T-helper 2 cell treated with Interferon-gamma antibody and Interleukin-4, amounts not matched to agents 100 ng/mL and 5 ng/mL, for 36 hours (primary cell): ENCODE results near the gene DHDH. TPM values are rescaled to one million over a fixed set of nuclear protein-coding genes. Genes with fewer than 3 reads are reported as not detected.

Source experiments
- intact Hi-C: fragments of 100-400 bp; cut with micrococcal nuclease; formaldehyde crosslinking; loops from one replicate; pipeline ENCODE4 v1.15.1; 2023
- total RNA-seq: library from RNA; stranded (reverse); gene quantifications from 2 replicates; pipeline ENCODE4 v1.2.3, GENCODE V29; 2022

The DHDH gene
- total RNA-seq, 1 donor from 2014 or later, result 0.52 TPM

DNA sequence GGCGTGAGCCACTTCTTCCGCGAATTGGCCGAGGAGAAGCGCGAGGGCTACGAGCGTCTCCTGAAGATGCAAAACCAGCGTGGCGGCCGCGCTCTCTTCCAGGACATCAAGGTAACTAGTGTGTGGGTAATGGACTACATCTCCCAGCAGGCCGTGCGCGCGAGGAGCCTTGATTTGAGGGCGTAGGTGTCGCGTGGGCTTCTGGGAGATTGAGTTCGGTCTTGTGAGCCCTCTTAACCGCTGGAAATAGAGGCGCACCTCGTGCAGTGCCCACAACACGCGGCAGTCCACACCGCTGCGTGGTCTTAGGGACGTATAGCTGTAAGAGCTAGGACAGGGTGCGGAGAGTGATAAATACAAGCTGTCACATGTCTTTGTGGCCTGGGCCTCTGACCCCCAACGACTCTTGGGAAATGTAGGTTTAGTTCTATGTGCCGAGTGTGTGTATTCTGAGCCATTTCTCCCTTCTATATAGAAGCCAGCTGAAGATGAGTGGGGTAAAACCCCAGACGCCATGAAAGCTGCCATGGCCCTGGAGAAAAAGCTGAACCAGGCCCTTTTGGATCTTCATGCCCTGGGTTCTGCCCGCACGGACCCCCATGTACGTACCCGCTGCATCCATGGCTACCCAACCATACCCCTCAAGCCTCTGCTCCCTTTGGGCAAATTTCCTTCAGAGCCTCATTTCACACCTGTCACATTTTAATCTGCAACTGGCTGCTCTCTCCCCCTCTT lies 32.5 kb downstream of the DHDH start:
- intact Hi-C loops, result loop anchor here (1.0 to 10.0 kb wide), 5 partner anchors 12 to 331 kb away; partner anchors contain the start of genes BAX, DBP, GYS1 and NUCB1

DNA sequence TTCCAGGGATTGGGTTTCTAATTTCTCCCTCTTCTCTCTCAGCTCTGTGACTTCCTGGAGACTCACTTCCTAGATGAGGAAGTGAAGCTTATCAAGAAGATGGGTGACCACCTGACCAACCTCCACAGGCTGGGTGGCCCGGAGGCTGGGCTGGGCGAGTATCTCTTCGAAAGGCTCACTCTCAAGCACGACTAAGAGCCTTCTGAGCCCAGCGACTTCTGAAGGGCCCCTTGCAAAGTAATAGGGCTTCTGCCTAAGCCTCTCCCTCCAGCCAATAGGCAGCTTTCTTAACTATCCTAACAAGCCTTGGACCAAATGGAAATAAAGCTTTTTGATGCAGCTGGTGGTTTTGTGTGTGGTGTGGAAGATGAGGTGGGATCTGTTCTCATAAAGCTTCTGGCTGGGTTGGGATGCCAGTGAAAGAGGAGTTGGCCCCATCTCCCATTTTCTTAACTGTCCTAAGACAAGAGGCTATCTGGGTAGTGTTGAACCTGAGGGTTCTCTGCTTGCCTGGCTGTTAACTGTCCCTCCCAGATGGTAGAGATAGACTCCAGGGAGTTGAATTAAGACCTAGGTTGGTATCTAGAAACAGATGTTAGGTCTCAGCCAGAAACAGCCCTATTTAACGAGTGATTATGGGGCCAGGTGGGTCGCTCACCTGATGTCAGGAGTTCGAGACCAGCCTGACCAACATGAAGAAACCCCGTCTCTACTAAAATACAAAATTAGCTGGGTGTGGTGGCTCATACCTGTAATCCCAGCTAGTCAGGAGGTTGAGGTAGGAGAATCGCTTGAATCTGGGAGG lies 33.2 kb downstream of the DHDH start:
- intact Hi-C loops, result loop anchor here (10.0 kb wide), 1 partner anchor 332 kb away; the partner anchor contains the start of gene DBP

DNA sequence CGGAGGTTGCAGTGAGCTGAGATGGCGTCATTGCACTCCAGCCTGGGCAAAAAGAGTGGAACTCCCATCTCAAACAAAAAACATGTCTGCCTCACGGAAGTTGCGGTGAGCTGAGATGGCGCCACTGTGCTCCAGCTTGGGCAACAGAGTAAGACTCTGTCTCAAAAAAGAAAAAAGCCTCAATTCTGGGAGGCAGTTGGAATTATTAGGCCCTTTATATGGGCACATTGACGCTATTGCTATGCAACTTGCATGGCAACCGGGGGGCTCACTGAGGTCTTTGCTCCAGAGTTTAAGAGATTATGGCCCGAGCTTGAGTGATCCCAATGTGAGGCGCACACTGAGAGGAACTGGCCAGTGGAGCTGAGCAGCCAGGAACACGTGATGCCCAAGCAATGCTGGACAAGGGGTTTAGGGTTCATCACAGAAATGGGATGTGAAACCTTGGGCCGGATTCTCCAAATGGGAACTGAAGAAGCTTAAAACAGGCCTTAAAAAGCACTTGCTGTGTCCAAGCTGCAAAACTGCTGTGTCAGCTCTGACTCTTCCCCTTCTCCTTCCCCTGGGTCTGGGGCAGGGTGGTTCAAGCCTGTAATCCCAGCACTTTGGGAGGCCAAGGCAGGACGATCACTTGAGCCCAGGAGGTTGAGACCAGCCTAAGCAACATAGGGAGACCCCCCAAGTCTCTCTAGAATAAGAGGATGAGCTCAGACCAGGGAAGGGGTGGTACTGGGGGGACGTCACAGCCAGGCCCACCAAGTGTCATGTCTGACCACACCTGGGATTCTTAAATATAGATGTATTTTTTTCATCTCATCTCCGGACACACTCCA lies 34.1 kb downstream of the DHDH start:
- intact Hi-C loops, result loop anchor here (10.0 kb wide), 1 partner anchor 333 kb away; the partner anchor contains the start of gene DBP

DNA sequence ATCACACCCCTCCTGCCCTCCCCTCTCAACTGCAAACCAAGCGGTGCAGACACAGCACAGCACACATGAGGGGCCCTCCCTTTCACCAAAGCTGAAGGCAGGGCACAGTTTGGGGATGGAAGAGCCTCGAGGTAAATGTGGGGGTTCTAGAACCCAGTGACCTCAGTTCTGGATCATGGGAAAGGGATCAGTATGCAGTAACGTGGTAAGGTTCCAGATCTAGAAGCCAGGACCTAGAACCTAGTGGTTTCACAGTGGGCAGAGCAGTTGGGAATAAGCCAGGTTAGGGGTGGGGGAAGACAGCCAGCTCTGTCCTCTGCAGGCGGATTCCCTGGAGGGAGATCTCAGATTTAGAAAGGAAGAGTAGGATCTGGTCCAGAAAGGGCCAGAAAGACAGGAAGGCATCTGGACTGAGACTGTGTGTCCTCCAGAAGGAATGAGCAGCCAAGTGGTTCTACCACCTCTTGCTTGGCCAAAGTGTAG lies 34.7 kb downstream of the DHDH start:
- intact Hi-C loops, result loop anchor here (10.0 kb wide), 1 partner anchor 333 kb away; the partner anchor contains the start of gene DBP

DNA sequence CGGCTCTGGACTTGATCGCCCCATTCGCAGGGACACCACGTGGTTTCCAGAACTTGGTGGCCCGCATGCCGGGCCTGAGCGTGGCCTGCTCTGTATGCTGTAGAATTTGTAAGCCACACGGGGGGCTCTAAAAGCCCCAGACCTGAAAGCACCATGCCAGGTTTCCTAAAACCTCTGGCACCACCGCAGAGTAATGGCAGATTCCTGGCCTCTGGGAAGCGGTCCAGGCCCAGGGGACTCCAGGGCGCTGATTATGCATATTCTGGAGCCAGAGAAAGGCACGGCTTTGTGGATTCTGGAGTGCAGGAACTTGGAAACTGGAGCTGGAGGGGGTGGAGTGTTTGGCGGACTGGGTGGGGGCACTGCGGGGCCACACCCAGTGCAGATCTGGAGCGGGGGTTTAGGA lies 35.3 kb downstream of the DHDH start:
- intact Hi-C loops, result loop anchor here (10.0 kb wide), 1 partner anchor 334 kb away; the partner anchor contains the start of gene DBP

- intact Hi-C loops, result loop anchor here (2.0 to 10.0 kb wide), 2 partner anchors 175 to 335 kb away; partner anchors contain the start of gene DBP
Measured at GRCh38 chr19:48969276-48970138, 36.0 kb downstream of the DHDH start.

GRCh38 chr19:48970139-48970766 lies 36.8 kb downstream of the DHDH start:
- intact Hi-C loops, result loop anchor here (2.0 kb wide), 1 partner anchor 175 kb away; no protein-coding TSS in a partner anchor

- intact Hi-C loops, result loop anchor here (2.0 kb wide), 1 partner anchor 176 kb away; no protein-coding TSS in a partner anchor
Measured at GRCh38 chr19:48970923-48971395, 37.5 kb downstream of the DHDH start.

GRCh38 chr19:48975947-48976847 lies 42.7 kb downstream of the DHDH start:
- intact Hi-C loops, result no loop called here

DNA sequence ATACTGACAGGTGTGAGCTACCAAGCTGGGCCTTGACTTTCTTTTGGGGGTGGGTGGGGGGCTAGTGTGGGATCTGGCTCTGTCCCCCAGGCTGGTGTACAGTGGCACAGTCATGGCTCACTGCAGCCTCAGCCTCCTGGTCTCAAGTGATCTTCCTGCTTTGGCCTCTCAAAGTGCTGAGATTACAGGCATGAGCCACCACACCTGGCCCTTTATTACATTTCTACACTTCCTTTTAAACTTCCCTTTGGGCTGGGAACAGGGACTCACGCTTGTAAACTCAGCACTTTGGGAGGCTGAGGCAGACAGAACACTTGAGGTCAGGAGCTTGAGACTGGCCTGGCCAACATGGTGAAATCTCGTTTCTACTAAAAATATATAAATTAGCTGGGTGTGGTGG lies 43.6 kb downstream of the DHDH start:
- intact Hi-C loops, result no loop called here

GRCh38 chr19:48982280-48982679 lies 48.8 kb downstream of the DHDH start:
- intact Hi-C loops, result no loop called here

DNA sequence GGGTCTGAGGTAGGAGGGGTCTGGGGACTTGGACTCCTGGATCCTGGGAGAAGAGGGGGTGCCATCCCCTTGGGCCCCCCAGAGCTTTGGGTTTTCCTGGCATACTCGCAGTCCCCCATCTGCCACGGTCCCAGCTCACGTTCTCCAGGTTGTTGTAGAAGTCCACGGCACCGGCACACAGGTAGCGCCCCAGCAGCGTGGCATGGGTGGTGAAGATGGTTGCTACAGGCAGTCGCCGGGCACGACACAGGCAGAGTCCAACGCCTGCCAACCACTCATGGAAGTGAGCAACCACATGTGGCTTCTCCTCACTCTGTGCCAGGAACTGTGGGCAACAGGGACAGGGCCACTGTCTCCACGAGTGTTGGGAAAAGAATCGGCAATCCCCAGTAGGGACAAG lies 52.2 kb downstream of the DHDH start:
- intact Hi-C loops, result no loop called here

DNA sequence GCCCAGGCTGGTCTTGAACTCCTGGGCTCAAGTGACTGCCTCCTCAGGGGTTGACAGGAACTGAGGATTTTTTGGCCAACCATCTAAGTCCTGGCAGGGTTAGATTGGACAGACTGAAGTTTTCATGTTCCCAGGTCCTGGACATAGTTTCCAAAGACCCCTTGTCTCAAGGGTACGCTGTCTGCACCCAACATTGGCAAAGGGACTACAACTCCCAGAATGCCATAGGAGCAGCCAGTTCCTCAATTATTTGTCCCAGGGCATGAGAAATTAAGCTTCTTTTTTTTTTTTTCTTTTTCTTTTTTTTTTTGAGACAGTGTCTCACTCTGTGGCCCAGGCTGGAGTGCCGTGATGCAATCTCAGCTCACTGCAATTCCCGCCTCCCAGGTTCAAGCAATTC lies 52.7 kb downstream of the DHDH start:
- intact Hi-C loops, result no loop called here

GRCh38 chr19:48987323-48987722 lies 53.8 kb downstream of the DHDH start:
- intact Hi-C loops, result no loop called here

DNA sequence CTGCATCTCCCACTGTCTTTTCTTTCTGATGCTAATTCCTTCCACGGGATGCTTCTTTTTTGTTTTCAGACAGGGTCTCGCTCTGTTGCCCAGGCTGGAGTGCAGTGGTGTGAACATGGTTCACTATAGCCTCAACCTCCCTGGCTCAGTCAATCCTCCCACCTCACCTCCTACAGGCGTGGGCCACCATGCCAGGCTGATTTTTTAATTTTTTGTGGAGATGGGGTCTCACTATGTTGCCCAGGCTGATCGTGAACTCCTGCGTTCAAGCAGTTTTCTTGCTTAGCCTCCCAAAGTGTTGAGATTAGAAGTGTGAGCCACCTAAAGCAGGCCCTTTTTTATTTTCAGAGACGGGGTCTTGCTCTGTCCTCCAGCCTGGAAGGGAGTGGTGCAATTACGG lies 54.8 kb downstream of the DHDH start:
- intact Hi-C loops, result no loop called here

DNA sequence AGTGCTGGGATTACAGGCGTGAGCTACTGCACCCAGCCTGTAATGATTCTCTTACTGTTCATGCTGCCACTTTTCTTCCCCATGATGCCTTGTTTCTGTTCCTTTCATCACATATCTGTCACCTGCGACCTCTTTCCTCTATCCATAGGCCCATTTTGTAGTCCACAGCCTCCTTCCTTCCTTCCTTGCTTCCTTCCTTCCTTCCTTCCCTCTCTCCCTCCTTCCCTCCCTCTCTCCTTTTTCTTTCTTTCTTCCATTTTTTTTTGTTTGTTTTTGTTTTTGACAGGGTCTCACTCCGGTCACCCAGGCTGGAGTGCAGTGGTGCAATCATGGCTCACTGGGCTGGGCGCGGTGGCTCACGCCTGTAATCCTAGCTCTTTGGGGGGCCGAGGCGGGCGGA lies 55.4 kb downstream of the DHDH start:
- intact Hi-C loops, result no loop called here

DNA sequence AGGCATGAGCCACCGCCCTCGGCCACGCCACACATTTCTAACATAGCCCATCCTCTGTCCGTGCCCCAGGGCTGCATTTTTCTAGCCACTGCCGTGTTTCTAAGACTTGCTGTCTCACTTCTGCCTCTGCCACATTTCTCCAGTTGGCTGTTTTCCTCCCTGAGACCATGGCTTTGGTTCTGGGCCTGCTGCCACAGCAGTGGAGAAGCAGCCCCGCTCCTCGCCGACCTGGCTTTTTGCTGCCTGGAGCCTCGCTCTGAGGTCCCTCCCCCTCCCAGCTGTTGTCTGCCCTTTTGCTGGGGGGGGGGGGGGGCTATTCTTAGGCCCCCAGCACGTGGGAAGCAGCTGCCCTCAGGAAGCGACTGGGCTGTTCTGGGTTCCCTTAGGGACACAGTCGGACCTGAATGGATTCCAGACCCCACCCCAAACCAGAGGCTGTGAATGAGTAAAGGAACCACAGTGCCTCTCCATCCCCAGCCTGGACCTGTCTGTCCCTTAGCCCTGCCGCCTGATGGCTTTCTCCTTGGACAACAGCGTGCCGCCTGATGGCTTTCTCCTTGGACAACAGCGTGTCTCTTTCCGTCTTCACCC lies 56.3 kb downstream of the DHDH start:
- intact Hi-C loops, result loop anchor here (10.0 kb wide), 2 partner anchors 155 to 485 kb away; partner anchors contain the start of gene FLT3LG

- intact Hi-C loops, result loop anchor here (10.0 kb wide), 2 partner anchors 154 to 484 kb away; partner anchors contain the start of gene FLT3LG
Measured at GRCh38 chr19:48990400-48990799, 56.9 kb downstream of the DHDH start.
